RWPE1 (cell line): Measurements from ENCODE around the gene RAB37.
A peak's percentile ranks its signal among the peaks of the same experiment; 100 is the strongest.

Experiments used
- CTCF ChIA-PET: fragments of 350-600 bp; sonication (Branson Sonifier 250); formaldehyde crosslinking; extraction: SDS; loops from one replicate; lab custom pipeline; 2021; lab: Yijun Ruan, JAX
- POLR2A ChIA-PET: fragments of 400-600 bp; formaldehyde crosslinking; extraction: SDS; loops from one replicate; lab custom pipeline; 2020; ENCODE audit warnings: antibody characterized with exemption; ENCODE audit not compliant: low non-redundant PET; lab: Yijun Ruan, JAX
- DNase-seq: peaks from one replicate; pipeline ENCODE4 v3.0.0; 2012; ENCODE audit warnings: low spot score
- H3K27ac ChIP-seq: fragments of 450-650 bp; 2 replicates; pipeline ENCODE4 v1.5.1; 2017
- TF ChIP-seq, protein P1 (sequence below): fragments of 450-650 bp; conservative IDR thresholded peaks from 2 replicates; pipeline ENCODE4 v1.5.1; 2017; ENCODE audit warnings: low read depth, mild to moderate bottlenecking

Gene RAB37

DNA sequence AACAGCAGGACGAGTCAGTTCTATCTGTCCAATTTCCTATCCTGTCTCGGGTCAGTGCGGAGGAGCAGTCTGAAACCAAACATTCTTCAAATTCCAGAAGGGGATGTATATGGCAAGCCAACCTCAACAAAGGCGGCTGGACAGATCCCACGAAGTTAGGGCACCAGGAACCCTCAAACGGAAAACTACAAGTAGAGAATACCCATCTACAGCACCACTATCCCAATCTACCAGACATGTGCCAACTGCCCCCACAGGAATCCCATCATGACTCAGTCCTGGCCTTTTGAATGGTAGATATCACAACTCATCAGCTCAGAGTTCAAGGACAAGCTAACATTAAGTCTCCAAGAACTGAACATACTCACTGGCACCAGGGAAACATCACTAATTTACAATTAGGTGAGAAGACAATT, 36.8 kb downstream of the RAB37 start:
- TF ChIP-seq, protein P1, sequence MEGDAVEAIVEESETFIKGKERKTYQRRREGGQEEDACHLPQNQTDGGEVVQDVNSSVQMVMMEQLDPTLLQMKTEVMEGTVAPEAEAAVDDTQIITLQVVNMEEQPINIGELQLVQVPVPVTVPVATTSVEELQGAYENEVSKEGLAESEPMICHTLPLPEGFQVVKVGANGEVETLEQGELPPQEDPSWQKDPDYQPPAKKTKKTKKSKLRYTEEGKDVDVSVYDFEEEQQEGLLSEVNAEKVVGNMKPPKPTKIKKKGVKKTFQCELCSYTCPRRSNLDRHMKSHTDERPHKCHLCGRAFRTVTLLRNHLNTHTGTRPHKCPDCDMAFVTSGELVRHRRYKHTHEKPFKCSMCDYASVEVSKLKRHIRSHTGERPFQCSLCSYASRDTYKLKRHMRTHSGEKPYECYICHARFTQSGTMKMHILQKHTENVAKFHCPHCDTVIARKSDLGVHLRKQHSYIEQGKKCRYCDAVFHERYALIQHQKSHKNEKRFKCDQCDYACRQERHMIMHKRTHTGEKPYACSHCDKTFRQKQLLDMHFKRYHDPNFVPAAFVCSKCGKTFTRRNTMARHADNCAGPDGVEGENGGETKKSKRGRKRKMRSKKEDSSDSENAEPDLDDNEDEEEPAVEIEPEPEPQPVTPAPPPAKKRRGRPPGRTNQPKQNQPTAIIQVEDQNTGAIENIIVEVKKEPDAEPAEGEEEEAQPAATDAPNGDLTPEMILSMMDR = no peak
- DNase-seq = no peak
- ChIA-PET CTCF (interaction anchor here (0.6 to 1.0 kb wide), 3 partner anchors 17 to 57 kb away, joined by 3 to 4 read pairs (median 3); no protein-coding TSS in a partner anchor), POLR2A (interaction anchor here (1.3 kb wide), 1 partner anchor 23 kb away, joined by 7 read pairs; no protein-coding TSS in a partner anchor)
- peak overlapping the region; percentile 79 for H3K27ac ChIP-seq

- POLR2A ChIA-PET = interaction anchor here (1.0 to 2.0 kb wide), 4 partner anchors 16 to 98 kb away, joined by 6 to 17 read pairs (median 8); partner anchors contain the start of genes FDXR and NHERF1
- TF ChIP-seq, protein P1 = no peak
- CTCF ChIA-PET = interaction anchor here (1.4 to 1.7 kb wide), 2 partner anchors 16 to 30 kb away, joined by 4 to 8 read pairs; no protein-coding TSS in a partner anchor
- no peak for DNase-seq
- peak overlapping the region; percentile 66 for H3K27ac ChIP-seq
These were observed 38.5 kb downstream of the RAB37 start for GRCh38 chr17:74775409-74776043.

- peak within 1 kb of the TSS; percentile 66 for H3K27ac ChIP-seq
- TF ChIP-seq, protein P1 = no peak
- CTCF ChIA-PET = interaction anchor here (0.6 to 1.7 kb wide), 4 partner anchors 15 to 31 kb away, joined by 4 to 8 read pairs (median 5); no protein-coding TSS in a partner anchor
These were observed 39.2 kb downstream of the RAB37 start, which contains the start of gene NAT9 for GRCh38 chr17:74776044-74776962. Gene NAT9 (minus strand): TSS chr17:74776345. CDS start chr17:74775698, 647 bp downstream.

GRCh38 chr17:74776990-74777389, 39.9 kb downstream of the RAB37 start:
- H3K27ac ChIP-seq = peak overlapping the region; percentile 66
- no peak for DNase-seq
- TF ChIP-seq, protein P1 = no peak
- CTCF ChIA-PET = interaction anchor here (0.6 to 1.7 kb wide), 5 partner anchors 14 to 120 kb away, joined by 4 to 8 read pairs (median 6); no protein-coding TSS in a partner anchor
- POLR2A ChIA-PET = interaction anchor here (0.5 to 2.0 kb wide), 5 partner anchors 28 to 1988 kb away, joined by 3 to 9 read pairs (median 6); partner anchors contain the start of genes FDXR and NHERF1

More at GRCh38 chr17:74776044-74776962, 39.2 kb downstream of the RAB37 start, which contains the start of gene NAT9:
- POLR2A ChIA-PET = interaction anchor here (0.5 to 2.0 kb wide), 10 partner anchors 16 to 1989 kb away, joined by 3 to 17 read pairs (median 6); partner anchors contain the start of genes FDXR and NHERF1
- DNase-seq = peak; percentile 100

DNA sequence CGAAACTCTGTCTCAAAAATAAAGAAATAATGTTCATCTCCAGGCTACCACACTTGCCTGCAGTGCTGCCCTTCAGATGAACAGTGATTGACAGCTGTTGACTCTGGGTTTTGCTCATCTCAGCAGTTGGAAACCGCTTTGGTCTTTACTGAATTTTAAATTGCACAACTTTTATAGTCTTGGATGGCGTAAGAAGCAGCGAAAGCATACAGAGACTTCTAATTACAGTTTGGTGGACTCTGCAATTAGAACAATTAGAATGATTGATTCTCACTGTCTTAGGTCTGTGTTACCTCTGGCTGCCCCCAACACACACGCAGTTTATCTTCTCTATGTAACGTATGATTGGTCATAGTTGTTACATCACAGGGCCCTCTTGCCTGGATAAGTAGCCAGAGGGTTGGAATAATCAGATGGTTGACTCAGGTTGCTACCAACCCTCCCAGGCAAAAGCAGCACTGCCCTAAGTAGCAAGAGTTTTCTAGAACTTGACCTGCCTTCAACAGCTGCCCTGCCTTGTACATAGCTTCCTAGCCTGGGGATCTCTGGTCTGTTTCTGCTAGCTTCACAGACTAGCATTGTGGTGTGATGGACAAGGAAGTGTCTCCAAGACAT, 41.0 kb downstream of the RAB37 start:
- no peak for DNase-seq
- CTCF ChIA-PET = interaction anchor here (0.6 to 1.3 kb wide), 3 partner anchors 7 to 121 kb away, joined by 4 to 6 read pairs (median 4); no protein-coding TSS in a partner anchor
- H3K27ac ChIP-seq = no peak overlapping the region

More for the DNA sequence above, 41.0 kb downstream of the RAB37 start:
- POLR2A ChIA-PET = no interaction called here
- TF ChIP-seq, protein P1 = no peak
